Epithelial cell of proximal tubule (primary cell): Measurements from ENCODE around the gene FSTL4. TPM values are rescaled to one million over a fixed set of nuclear protein-coding genes. Genes with fewer than 3 reads are reported as not detected.

Experiments
- DNase-seq: peaks from one replicate; pipeline ENCODE4 v3.0.0-alpha.2; 2011; ENCODE audit warnings: low read depth
- H3K4me3 ChIP-seq: 2 replicates; pipeline ENCODE4 v1.5.1; 2011; ENCODE audit warnings: low read depth, mild to moderate bottlenecking, low read length
- CTCF ChIP-seq: conservative IDR thresholded peaks from 2 replicates; pipeline ENCODE4 v1.5.1; 2012; ENCODE audit warnings: low read depth, mild to moderate bottlenecking, low read length
- total RNA-seq: library from RNA; depleted of rRNA; stranded (reverse); fragments of >200 nt; gene quantifications from 2 replicates; pipeline ENCODE4 v1.2.3, GENCODE V29; 2015

The FSTL4 gene
- total RNA-seq, 1 donor from 2014 or later = not detected

- no peak for TF ChIP-seq CTCF
- H3K4me3 ChIP-seq = no peak overlapping the region
- no peak for DNase-seq
Measured at GRCh38 chr5:133359861-133360260, 252.5 kb downstream of the FSTL4 start.

GRCh38 chr5:133358271-133358670 lies 254.1 kb downstream of the FSTL4 start:
- no peak overlapping the region for H3K4me3 ChIP-seq
- TF ChIP-seq CTCF = no peak
- DNase-seq = no peak

- H3K4me3 ChIP-seq = no peak overlapping the region
- no peak for TF ChIP-seq CTCF
- no peak for DNase-seq
Measured at GRCh38 chr5:133357758-133358157, 254.6 kb downstream of the FSTL4 start.

- H3K4me3 ChIP-seq = no peak overlapping the region
- no peak for DNase-seq
- no peak for TF ChIP-seq CTCF
Measured at GRCh38 chr5:133356984-133357421, 255.3 kb downstream of the FSTL4 start.

- H3K4me3 ChIP-seq = no peak overlapping the region
- no peak for DNase-seq
- TF ChIP-seq CTCF = no peak
Measured at GRCh38 chr5:133356396-133356983, 255.9 kb downstream of the FSTL4 start.

- DNase-seq = no peak
- no peak for TF ChIP-seq CTCF
- no peak overlapping the region for H3K4me3 ChIP-seq
Measured at GRCh38 chr5:133354323-133355185, 257.8 kb downstream of the FSTL4 start.
